MM.1S (cell line): ENCODE results near the gene BAK1.
"Not testable (repeated sequence)": the region's sequence is repeated elsewhere in the genome, so short reads cannot be mapped to it uniquely, and the experiment has no call there.

Experiments used
- DNase-seq: peaks from one replicate; pipeline ENCODE4 v3.0.0-alpha.2; 2015
- H2AFZ ChIP-seq: fragments of 300-600 bp; sonication (generic); 2 replicates; pipeline ENCODE4 v1.6.0; 2016; ENCODE audit warnings: antibody characterized with exemption, low read length
- H3F3A ChIP-seq: fragments of 300-600 bp; sonication (generic); 2 replicates; pipeline ENCODE4 v1.6.1; 2016; ENCODE audit warnings: mild to moderate bottlenecking, antibody characterized with exemption, low read length, moderate library complexity, mixed read lengths; ENCODE audit not compliant: insufficient read depth
- H3K27ac ChIP-seq: fragments of 300-600 bp; sonication (generic); 2 replicates; pipeline ENCODE4 v1.5.1; 2016; ENCODE audit warnings: mild to moderate bottlenecking, low read length
- H3K27me3 ChIP-seq: fragments of 300-600 bp; sonication (generic); replicated peaks from 2 replicates; pipeline ENCODE4 v1.6.0; 2016; ENCODE audit warnings: low read length; ENCODE audit not compliant: insufficient read depth
- H3K36me3 ChIP-seq: fragments of 300-600 bp; sonication (generic); replicated peaks from 2 replicates; pipeline ENCODE4 v1.6.1; 2016; ENCODE audit warnings: mild to moderate bottlenecking, low read length, mixed read lengths; ENCODE audit not compliant: insufficient read depth
- H3K4me1 ChIP-seq: fragments of 300-600 bp; sonication (generic); 2 replicates; pipeline ENCODE4 v1.6.1; 2016; ENCODE audit warnings: low read length, mixed read lengths
- H3K4me2 ChIP-seq: fragments of 300-600 bp; sonication (generic); 2 replicates; pipeline ENCODE4 v1.6.0; 2016; ENCODE audit warnings: low read depth, low read length
- H3K4me3 ChIP-seq: fragments of 300-600 bp; sonication (generic); 2 replicates; pipeline ENCODE4 v1.5.1; 2016; ENCODE audit warnings: low read length, mixed read lengths
- H3K79me2 ChIP-seq: fragments of 300-600 bp; sonication (generic); 2 replicates; pipeline ENCODE4 v1.6.1; 2016; ENCODE audit warnings: mixed run types, low read length, mixed read lengths
- H3K9ac ChIP-seq: fragments of 300-600 bp; sonication (generic); 2 replicates; pipeline ENCODE4 v1.6.1; 2016; ENCODE audit warnings: low read length, mixed read lengths
- H3K9me2 ChIP-seq: fragments of 300-600 bp; sonication (generic); replicated peaks from 2 replicates; pipeline ENCODE4 v1.6.1; 2016; ENCODE audit warnings: mild to moderate bottlenecking, low read length, mixed read lengths; ENCODE audit not compliant: insufficient read depth
- H3K9me3 ChIP-seq: fragments of 300-600 bp; sonication (generic); replicated peaks from 2 replicates; pipeline ENCODE4 v1.6.1; 2016; ENCODE audit warnings: mild to moderate bottlenecking, low read length, mixed read lengths; ENCODE audit not compliant: insufficient read depth
- H4K20me1 ChIP-seq: fragments of 300-600 bp; sonication (generic); 2 replicates; pipeline ENCODE4 v1.6.1; 2016; ENCODE audit warnings: mild to moderate bottlenecking, low read length, moderate library complexity, mixed read lengths; ENCODE audit not compliant: insufficient read depth
- EZH2 ChIP-seq: fragments of 300-600 bp; sonication (generic); optimal IDR thresholded peaks from 2 replicates; pipeline ENCODE3; 2017; ENCODE audit warnings: low read depth, mild to moderate bottlenecking, antibody characterized with exemption, low read length, mixed read lengths
- EZH2phosphoT487 ChIP-seq: fragments of 300-600 bp; sonication (generic); IDR thresholded peaks from 2 replicates; pipeline ENCODE4 v1.6.1; 2018; ENCODE audit warnings: antibody characterized with exemption, low read length
- TF ChIP-seq, protein P1 (sequence below): fragments of 300-600 bp; sonication (generic); IDR thresholded peaks from 2 replicates; pipeline ENCODE4 v1.5.1; 2016; ENCODE audit warnings: antibody characterized with exemption, low read length, mixed read lengths

Gene BAK1

DNA sequence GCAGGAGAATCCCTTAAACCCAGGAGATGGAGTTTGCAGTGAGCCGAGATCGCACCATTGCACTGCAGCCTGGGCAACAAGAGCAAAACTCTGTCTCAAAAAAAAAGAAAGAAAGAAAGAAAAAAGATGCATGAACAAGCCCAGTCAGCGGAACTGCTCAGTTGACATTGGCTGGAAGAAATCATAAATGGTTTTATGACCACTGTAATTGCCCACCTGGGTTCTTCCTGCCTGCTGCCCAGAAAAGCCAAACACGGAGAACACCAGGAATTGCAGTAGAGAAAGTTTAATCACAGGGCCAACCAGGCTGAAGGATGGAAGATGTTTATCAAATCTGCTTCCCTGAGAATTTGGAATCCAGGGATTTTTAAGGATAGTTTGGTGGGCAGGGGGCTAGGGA lies 22.7 kb downstream of the BAK1 start:
- Histone ChIP-seq H3F3A (no peaks in the 10 kb centered on the region), H3K27ac (no peak overlapping the region), H2AFZ (no peak overlapping the region), H3K9ac (no peak overlapping the region), H3K9me2 (no peaks in the 10 kb centered on the region), H3K4me2 (no peak overlapping the region), H3K36me3 (no peaks in the 10 kb centered on the region), H3K9me3 (no peaks in the 10 kb centered on the region), H3K79me2 (no peaks in the 10 kb centered on the region), H3K4me3 (no peak overlapping the region), H3K4me1 (no peaks in the 10 kb centered on the region), H4K20me1 (no peaks in the 10 kb centered on the region), H3K27me3 (no peaks in the 10 kb centered on the region)
- DNase-seq, result no peak
- TF ChIP-seq EZH2 (no peak), EZH2phosphoT487 (no peak)
- TF ChIP-seq, protein P1, sequence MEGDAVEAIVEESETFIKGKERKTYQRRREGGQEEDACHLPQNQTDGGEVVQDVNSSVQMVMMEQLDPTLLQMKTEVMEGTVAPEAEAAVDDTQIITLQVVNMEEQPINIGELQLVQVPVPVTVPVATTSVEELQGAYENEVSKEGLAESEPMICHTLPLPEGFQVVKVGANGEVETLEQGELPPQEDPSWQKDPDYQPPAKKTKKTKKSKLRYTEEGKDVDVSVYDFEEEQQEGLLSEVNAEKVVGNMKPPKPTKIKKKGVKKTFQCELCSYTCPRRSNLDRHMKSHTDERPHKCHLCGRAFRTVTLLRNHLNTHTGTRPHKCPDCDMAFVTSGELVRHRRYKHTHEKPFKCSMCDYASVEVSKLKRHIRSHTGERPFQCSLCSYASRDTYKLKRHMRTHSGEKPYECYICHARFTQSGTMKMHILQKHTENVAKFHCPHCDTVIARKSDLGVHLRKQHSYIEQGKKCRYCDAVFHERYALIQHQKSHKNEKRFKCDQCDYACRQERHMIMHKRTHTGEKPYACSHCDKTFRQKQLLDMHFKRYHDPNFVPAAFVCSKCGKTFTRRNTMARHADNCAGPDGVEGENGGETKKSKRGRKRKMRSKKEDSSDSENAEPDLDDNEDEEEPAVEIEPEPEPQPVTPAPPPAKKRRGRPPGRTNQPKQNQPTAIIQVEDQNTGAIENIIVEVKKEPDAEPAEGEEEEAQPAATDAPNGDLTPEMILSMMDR, result no peak

DNA sequence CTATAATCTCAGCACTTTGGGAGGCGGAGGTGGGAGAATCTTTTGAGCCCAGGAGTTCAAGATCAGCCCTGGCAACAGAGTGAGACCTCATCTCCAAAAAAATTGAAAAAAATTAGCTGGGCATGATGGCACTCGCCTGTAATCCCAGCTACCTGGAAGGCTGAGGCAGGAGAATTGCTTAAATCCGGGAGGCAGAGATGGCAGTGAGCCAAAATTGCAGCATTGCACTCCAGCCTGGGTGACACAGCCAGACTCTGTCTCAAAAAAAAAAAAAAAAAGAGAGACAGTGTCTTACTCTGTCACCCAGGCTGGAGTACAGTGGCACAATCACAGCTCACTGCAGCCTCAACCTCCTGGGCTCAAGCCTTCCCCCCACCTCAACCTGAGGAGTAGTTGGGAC lies 27.2 kb downstream of the BAK1 start:
- DNase-seq, H3K27ac ChIP-seq, H2AFZ ChIP-seq, H3K9me3 ChIP-seq, H3K27me3 ChIP-seq, H3K4me1 ChIP-seq, H3K9me2 ChIP-seq, H3F3A ChIP-seq, H3K36me3 ChIP-seq, H3K9ac ChIP-seq, H3K4me3 ChIP-seq, H3K4me2 ChIP-seq, H4K20me1 ChIP-seq, H3K79me2 ChIP-seq: not testable (repeated sequence)

DNA sequence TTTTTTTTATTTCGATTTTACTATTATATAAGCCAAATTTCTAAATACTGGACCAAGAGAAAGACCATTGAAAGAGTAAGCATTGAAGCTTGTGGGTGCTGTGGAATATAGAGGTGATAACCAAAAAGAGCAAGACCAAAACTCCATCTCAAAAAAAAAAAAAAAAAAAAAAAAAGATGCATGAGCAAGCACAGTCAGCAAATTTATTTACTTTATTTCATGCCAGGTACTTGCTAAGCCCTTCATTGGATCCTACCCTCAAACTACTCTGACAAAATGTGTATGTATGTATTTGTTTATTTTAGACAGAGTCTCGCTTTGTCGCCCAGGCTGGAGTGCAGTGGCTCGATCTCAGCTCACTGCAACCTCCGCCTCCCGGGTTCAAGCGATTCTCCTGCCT lies 27.8 kb downstream of the BAK1 start:
- Histone ChIP-seq H3K4me3 (no peak overlapping the region), H3K27me3 (no peaks in the 10 kb centered on the region), H3K9me3 (no peaks in the 10 kb centered on the region), H3K27ac (no peak overlapping the region), H4K20me1 (no peaks in the 10 kb centered on the region), H3K9ac (no peak overlapping the region), H2AFZ (no peak overlapping the region), H3K36me3 (no peaks in the 10 kb centered on the region), H3K79me2 (no peaks in the 10 kb centered on the region), H3K9me2 (no peaks in the 10 kb centered on the region), H3K4me1 (peaks cover 6% of the 10 kb centered on the region; the same call in 1 of the 2 replicates), H3K4me2 (no peak overlapping the region), H3F3A (no peaks in the 10 kb centered on the region)
- no peak for DNase-seq
- TF ChIP-seq, protein P1, result no peak
- TF ChIP-seq EZH2phosphoT487 (no peak), EZH2 (no peak)

DNA sequence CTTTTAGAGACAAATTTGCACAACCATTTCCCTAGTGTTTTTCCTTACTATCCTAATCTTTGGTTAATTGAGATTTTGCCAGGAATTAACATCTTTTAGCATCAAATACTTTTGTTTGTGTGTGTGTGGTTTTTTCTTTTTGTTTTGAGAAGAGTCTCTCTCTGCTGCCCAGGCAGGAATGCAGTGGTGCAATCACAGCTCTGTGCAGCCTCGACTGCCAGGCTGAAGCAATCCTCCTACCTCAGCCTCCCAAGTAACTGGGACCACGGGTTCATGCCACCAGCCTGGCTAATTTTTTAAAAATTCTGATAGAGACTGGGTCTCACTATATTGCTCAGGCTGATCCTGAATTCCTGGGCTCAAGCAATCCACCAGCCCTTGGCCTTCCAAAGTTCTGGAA lies 28.5 kb downstream of the BAK1 start:
- Histone ChIP-seq H3K4me2 (no peak overlapping the region), H3K9me2 (no peaks in the 10 kb centered on the region), H2AFZ (no peak overlapping the region), H3K79me2 (no peaks in the 10 kb centered on the region), H3F3A (no peaks in the 10 kb centered on the region), H3K27me3 (no peaks in the 10 kb centered on the region), H3K9ac (no peak overlapping the region), H3K36me3 (no peaks in the 10 kb centered on the region), H3K27ac (no peak overlapping the region), H3K4me1 (peaks cover 6% of the 10 kb centered on the region; the same call in 1 of the 2 replicates), H4K20me1 (no peaks in the 10 kb centered on the region), H3K4me3 (no peak overlapping the region), H3K9me3 (no peaks in the 10 kb centered on the region)
- TF ChIP-seq EZH2phosphoT487, result no peak
- TF ChIP-seq EZH2, result no peak
- TF ChIP-seq, protein P1, result no peak
- DNase-seq, result no peak
